ENCODE results near the gene REX1BD.

Gene REX1BD

DNA sequence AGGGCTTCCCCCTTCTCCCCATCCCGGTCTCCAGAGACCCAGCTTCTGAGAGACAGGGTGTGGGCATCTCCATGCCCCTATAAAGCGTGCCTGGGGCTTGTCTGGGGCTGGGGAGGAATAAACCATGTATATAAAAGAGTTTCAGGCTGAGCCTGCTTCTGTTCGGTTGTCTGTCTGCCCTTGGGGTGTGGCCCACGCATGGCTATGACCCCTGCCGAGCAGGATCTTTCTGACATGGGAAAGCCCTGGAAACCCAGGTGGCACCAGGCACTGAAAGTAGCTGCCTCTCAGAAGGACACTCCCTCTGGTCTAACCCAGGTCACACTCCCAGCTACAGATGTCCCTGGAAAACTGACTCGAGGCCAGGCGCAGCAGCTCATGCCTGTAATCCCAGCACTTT is 32.3 kb downstream of the REX1BD start:
- DNase-seq (ENCODE audit: low read depth in 1 of 2, low spot score in 1 of 2) = no peak
- TF ChIP-seq, protein P1, sequence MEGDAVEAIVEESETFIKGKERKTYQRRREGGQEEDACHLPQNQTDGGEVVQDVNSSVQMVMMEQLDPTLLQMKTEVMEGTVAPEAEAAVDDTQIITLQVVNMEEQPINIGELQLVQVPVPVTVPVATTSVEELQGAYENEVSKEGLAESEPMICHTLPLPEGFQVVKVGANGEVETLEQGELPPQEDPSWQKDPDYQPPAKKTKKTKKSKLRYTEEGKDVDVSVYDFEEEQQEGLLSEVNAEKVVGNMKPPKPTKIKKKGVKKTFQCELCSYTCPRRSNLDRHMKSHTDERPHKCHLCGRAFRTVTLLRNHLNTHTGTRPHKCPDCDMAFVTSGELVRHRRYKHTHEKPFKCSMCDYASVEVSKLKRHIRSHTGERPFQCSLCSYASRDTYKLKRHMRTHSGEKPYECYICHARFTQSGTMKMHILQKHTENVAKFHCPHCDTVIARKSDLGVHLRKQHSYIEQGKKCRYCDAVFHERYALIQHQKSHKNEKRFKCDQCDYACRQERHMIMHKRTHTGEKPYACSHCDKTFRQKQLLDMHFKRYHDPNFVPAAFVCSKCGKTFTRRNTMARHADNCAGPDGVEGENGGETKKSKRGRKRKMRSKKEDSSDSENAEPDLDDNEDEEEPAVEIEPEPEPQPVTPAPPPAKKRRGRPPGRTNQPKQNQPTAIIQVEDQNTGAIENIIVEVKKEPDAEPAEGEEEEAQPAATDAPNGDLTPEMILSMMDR (IDR thresholded peaks at IDR 0.05; ENCODE audit: insufficient read depth, low read length) = no peak
- TF ChIP-seq POLR2AphosphoS5 (IDR thresholded peaks at IDR 0.05; ENCODE audit: low read depth) (no peak), SPI1 (IDR thresholded peaks at IDR 0.05; ENCODE audit: borderline replicate concordance, low read depth) (no peak), GABPA (IDR thresholded peaks at IDR 0.05; ENCODE audit: low read depth) (no peak)
- TF ChIP-seq, protein P2, sequence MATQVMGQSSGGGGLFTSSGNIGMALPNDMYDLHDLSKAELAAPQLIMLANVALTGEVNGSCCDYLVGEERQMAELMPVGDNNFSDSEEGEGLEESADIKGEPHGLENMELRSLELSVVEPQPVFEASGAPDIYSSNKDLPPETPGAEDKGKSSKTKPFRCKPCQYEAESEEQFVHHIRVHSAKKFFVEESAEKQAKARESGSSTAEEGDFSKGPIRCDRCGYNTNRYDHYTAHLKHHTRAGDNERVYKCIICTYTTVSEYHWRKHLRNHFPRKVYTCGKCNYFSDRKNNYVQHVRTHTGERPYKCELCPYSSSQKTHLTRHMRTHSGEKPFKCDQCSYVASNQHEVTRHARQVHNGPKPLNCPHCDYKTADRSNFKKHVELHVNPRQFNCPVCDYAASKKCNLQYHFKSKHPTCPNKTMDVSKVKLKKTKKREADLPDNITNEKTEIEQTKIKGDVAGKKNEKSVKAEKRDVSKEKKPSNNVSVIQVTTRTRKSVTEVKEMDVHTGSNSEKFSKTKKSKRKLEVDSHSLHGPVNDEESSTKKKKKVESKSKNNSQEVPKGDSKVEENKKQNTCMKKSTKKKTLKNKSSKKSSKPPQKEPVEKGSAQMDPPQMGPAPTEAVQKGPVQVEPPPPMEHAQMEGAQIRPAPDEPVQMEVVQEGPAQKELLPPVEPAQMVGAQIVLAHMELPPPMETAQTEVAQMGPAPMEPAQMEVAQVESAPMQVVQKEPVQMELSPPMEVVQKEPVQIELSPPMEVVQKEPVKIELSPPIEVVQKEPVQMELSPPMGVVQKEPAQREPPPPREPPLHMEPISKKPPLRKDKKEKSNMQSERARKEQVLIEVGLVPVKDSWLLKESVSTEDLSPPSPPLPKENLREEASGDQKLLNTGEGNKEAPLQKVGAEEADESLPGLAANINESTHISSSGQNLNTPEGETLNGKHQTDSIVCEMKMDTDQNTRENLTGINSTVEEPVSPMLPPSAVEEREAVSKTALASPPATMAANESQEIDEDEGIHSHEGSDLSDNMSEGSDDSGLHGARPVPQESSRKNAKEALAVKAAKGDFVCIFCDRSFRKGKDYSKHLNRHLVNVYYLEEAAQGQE (IDR thresholded peaks at IDR 0.05; ENCODE audit: insufficient replicate concordance, low read depth) = no peak
- Histone ChIP-seq H3K27me3 (ENCODE audit: insufficient read depth, poor library complexity, severe bottlenecking) (no peaks in the 10 kb centered on the region), H3K27ac (replicated peaks) (no peak overlapping the region), H3K4me3 (replicated peaks; ENCODE audit: insufficient read depth, low read length) (no peak overlapping the region)

DNA sequence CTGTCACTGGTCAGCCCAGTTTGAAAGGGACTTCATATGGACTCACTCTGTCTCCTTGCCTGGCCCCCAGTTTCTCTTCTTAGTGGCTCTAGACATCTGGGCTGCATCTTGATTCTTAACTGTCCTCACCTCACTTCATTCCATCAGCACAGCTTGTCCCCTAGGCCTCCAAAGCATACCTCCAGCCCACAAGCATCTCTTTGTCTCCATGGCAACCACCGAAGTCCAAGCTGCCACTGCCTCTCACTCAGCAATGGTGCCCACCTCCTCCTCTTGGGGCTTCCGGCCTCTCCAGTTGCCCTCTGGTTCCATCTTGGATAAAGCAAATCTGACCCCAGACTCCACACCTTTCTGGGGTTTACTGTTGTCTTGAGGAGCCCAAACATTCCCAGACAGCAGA is 38.3 kb downstream of the REX1BD start:
- H3K27me3 ChIP-seq (ENCODE audit: insufficient read depth, poor library complexity, severe bottlenecking) = no peaks in the 10 kb centered on the region
- H3K27ac ChIP-seq (replicated peaks) = no peak overlapping the region
- no peak for DNase-seq (ENCODE audit: low read depth in 1 of 2, low spot score in 1 of 2)
- TF ChIP-seq SPI1 (IDR thresholded peaks at IDR 0.05; ENCODE audit: borderline replicate concordance, low read depth) = no peak
- TF ChIP-seq POLR2AphosphoS5 (IDR thresholded peaks at IDR 0.05; ENCODE audit: low read depth) = no peak
- TF ChIP-seq, protein P2 (IDR thresholded peaks at IDR 0.05; ENCODE audit: insufficient replicate concordance, low read depth) = no peak
- TF ChIP-seq, protein P1 (IDR thresholded peaks at IDR 0.05; ENCODE audit: insufficient read depth, low read length) = no peak
- TF ChIP-seq GABPA (IDR thresholded peaks at IDR 0.05; ENCODE audit: low read depth) = no peak
- no peak overlapping the region for H3K4me3 ChIP-seq (replicated peaks; ENCODE audit: insufficient read depth, low read length)

DNA sequence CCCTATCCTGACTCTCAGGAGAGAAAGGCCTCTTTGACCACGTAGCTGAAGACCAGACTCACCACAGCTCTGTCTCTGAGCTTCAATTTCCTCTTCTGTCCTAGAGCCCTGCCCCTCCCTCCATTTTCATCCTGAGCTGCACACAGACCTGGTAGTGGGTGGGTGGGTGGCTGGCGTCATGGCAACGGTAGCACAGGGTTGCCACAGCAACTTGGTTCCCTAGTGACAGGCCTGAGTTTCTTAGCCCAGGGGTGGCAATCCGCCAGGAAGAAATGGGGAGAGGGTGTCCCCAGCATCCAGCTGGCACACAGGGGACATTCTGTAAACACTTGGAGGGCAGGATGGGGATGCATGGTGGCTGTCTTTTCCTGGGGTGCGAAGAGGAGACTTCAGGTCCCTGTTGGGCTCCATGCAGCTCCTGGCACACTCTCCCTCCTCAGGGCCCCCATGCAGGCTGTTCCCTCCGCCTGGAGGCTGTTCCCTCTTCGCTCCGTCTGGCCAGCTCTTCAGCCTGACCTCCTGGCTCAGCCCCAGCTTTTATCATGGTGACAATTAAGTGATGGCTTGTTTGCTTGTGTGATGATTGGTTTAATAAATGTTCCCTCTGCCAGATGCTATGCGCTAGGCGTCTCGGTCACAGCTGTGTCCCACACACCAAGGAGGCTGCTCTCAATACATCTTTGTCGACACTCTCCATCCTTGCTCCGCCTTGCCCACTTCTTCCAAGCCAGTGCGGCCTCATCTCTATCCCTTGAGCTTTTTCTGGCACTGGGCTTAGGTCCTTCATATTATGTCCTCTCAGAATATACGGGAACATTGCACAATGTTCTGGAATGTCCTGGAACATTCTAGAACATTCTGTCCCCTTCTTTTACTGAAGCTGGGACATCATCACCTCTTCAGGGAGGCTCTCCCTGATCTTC is 40.8 kb downstream of the REX1BD start:
- no peak for DNase-seq (ENCODE audit: low read depth in 1 of 2, low spot score in 1 of 2)
- Histone ChIP-seq H3K4me3 (replicated peaks; ENCODE audit: insufficient read depth, low read length) (no peak overlapping the region), H3K27me3 (ENCODE audit: insufficient read depth, poor library complexity, severe bottlenecking) (peaks cover 3% of the 10 kb centered on the region), H3K27ac (replicated peaks) (no peak overlapping the region)
- TF ChIP-seq SPI1 (IDR thresholded peaks at IDR 0.05; ENCODE audit: borderline replicate concordance, low read depth) = no peak
- TF ChIP-seq, protein P1 (IDR thresholded peaks at IDR 0.05; ENCODE audit: insufficient read depth, low read length) = no peak
- TF ChIP-seq, protein P2 (IDR thresholded peaks at IDR 0.05; ENCODE audit: insufficient replicate concordance, low read depth) = no peak
- TF ChIP-seq GABPA (IDR thresholded peaks at IDR 0.05; ENCODE audit: low read depth) = no peak
- no peak for TF ChIP-seq POLR2AphosphoS5 (IDR thresholded peaks at IDR 0.05; ENCODE audit: low read depth)

Measured in HL-60 (cell line).